ENCODE results near the gene SLC24A4.

DNA sequence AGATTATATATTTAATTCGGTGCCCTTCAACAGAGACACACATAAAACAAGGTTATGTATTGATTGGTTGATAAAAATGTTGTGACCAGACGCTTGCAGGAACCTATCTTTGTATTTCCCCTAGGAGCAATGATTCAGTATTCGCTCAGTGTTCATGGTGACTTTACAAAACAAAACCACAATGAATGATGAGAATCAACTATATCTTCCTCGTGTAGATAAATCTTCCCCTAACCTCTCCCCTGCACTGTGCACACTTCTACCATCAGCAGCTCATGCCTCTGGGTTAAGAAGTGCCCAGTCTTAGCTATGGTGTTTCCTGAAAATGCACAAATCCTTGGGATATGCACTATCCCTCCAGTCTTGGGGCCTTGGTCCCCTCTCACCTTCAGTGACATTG lies 206.9 kb downstream of the SLC24A4 start:
- TF ChIP-seq POLR2A (IDR thresholded peaks at IDR 0.05): no peak
- TF ChIP-seq, protein P1, sequence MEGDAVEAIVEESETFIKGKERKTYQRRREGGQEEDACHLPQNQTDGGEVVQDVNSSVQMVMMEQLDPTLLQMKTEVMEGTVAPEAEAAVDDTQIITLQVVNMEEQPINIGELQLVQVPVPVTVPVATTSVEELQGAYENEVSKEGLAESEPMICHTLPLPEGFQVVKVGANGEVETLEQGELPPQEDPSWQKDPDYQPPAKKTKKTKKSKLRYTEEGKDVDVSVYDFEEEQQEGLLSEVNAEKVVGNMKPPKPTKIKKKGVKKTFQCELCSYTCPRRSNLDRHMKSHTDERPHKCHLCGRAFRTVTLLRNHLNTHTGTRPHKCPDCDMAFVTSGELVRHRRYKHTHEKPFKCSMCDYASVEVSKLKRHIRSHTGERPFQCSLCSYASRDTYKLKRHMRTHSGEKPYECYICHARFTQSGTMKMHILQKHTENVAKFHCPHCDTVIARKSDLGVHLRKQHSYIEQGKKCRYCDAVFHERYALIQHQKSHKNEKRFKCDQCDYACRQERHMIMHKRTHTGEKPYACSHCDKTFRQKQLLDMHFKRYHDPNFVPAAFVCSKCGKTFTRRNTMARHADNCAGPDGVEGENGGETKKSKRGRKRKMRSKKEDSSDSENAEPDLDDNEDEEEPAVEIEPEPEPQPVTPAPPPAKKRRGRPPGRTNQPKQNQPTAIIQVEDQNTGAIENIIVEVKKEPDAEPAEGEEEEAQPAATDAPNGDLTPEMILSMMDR (IDR thresholded peaks at IDR 0.05): no peak

All from breast epithelium (tissue), 3 donors.